Measurements from ENCODE around the gene TRANK1.

The TRANK1 gene

DNA sequence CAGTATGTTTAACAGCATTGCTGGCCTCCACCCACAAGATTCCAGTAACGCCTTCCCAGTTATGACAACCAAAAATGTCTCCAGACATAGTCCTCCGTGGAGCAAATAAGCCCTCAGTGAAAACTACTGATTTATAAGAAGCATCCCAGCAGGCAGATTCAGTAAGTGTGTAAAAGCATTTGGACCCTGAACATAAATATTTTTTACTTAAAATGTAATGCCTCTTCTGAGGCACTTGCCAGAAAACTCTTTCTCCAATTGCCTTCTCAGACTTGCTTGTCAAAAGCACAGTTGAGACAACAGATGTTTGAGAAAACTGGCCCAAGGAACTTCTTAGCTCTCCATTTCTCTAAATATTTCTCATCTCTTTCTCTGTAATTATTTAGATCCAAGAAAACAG lies 148.7 kb downstream of the TRANK1 start:
- DNase-seq (ENCODE audit: low read depth, low spot score): no peak
- ChIA-PET POLR2A (no interaction called here), CTCF (no interaction called here)
- no peak overlapping the region for H3K4me3 ChIP-seq (ENCODE audit: low read depth, low read length)
- TF ChIP-seq, protein P1, sequence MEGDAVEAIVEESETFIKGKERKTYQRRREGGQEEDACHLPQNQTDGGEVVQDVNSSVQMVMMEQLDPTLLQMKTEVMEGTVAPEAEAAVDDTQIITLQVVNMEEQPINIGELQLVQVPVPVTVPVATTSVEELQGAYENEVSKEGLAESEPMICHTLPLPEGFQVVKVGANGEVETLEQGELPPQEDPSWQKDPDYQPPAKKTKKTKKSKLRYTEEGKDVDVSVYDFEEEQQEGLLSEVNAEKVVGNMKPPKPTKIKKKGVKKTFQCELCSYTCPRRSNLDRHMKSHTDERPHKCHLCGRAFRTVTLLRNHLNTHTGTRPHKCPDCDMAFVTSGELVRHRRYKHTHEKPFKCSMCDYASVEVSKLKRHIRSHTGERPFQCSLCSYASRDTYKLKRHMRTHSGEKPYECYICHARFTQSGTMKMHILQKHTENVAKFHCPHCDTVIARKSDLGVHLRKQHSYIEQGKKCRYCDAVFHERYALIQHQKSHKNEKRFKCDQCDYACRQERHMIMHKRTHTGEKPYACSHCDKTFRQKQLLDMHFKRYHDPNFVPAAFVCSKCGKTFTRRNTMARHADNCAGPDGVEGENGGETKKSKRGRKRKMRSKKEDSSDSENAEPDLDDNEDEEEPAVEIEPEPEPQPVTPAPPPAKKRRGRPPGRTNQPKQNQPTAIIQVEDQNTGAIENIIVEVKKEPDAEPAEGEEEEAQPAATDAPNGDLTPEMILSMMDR (IDR thresholded peaks at IDR 0.05; ENCODE audit: insufficient read depth, low read length, missing control alignments): no peak

DNA sequence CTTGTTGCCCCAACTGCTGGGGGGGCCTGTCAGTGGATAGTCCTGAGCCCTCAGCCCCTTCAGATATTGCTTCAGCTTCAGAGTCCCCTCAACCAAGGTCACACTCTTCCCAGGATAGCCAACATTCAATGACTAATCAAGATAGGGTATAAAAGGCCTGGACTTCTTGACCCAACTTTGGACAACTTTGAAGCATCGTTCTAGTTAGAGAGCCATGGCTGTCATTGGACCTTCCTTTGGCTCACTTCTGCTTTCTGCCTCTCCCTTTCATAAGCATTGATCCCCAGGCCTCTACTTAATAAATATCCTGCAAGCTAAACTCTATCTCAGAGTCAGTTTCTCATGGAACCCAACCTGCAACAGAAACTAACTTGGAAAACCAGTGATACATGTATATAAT lies 149.2 kb downstream of the TRANK1 start:
- POLR2A ChIA-PET: no interaction called here
- TF ChIP-seq, protein P1 (IDR thresholded peaks at IDR 0.05; ENCODE audit: insufficient read depth, low read length, missing control alignments): no peak
- CTCF ChIA-PET: no interaction called here
- DNase-seq (ENCODE audit: low read depth, low spot score): no peak
- H3K4me3 ChIP-seq (ENCODE audit: low read depth, low read length): no peak overlapping the region

DNA sequence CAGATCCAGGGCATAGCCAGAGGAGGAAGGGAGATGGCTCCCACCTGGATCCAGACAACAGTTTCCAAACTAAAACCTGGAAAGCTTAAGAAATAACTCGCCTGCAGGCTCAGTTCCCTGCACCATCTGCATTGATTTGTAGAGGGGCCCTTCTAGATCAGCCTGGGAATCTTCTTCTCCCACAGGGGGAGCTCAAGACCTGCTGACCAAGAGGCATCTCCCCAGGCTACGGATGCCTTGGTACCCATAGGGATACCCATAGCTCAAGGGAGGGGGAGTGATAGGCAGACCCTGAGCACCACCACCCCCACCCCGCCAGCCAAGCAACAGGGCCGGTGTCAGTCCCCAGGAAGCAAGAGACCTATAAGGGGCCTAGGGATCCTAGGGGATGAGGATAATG lies 152.5 kb downstream of the TRANK1 start:
- ChIA-PET CTCF (interaction anchor here (0.7 to 2.6 kb wide), 7 partner anchors 16 to 241 kb away, joined by 3 to 24 read pairs (median 4); partner anchors contain the start of gene EPM2AIP1), POLR2A (no interaction called here)
- no peak for DNase-seq (ENCODE audit: low read depth, low spot score)
- H3K4me3 ChIP-seq (ENCODE audit: low read depth, low read length): no peak overlapping the region
- TF ChIP-seq, protein P1 (IDR thresholded peaks at IDR 0.05; ENCODE audit: insufficient read depth, low read length, missing control alignments): peak; percentile 57

DNA sequence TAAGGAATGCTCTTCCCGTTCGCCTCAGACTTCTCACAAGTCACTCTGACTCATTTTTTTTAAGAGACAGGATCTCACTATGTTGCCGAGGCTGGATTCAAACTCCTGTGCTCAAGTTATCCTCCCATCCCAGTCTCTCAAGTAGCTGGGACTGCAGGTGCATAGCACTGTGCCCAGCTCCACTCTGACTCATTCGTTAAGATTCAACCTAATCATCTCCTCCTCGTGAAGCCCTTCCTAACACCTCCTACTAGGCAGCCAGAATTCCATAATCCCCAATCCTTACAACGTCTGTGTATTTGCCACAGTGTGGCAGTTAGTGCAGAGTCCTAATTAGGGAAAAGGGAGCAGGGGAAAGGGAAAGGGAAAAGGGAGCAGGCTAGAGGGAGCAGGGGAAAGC lies 154.1 kb downstream of the TRANK1 start:
- H3K4me3 ChIP-seq (ENCODE audit: low read depth, low read length): no peak overlapping the region
- ChIA-PET CTCF (interaction anchor here (2.6 kb wide), 1 partner anchor 168 kb away, joined by 24 read pairs; no protein-coding TSS in a partner anchor), POLR2A (no interaction called here)
- TF ChIP-seq, protein P1 (IDR thresholded peaks at IDR 0.05; ENCODE audit: insufficient read depth, low read length, missing control alignments): no peak
- DNase-seq (ENCODE audit: low read depth, low spot score): no peak

DNA sequence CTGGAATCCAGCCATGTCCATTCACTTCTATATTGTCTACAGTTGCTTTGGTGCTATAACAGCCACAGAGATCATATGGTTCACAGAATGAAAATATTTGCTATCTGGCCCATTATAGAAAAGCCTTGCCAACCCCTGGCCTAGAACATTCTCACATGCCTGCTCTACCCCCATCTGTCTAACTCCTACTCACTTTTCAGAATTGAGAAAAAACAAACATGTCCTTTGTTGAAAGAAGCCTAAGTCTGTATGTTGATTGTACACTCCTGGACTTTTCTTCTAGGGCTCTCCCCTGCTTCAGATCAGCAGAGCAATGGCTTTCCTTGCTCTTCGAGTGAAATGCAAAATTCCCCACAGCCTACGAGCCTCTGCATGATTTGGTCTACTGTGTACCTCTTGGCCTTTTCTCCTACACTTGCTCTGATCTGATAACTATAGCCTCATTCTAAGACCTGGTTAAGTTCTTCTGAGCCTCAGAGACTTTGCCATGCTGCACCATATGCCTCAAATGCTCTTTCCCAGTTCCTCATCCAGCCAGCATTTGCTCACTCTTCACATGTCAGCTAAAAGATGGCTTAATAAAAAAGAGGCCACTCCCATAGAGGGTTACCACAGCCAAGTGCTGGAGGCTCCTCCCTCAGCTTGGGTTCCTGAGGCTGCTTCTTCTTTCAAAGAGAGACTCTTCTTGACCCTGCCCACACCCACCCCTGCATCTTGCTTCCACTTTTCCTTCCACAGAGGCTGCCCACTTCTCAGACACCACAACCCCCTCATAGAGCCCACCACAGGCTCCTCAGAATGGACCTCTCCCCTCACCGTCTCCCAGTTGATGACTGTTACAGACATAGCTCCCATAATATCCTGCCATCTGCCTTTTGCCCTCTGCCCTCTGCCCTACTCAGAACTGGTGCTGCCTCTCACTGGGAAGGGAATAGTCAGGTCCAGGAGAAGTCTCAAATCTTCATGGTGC lies 157.6 kb downstream of the TRANK1 start:
- no peak overlapping the region for H3K4me3 ChIP-seq (ENCODE audit: low read depth, low read length)
- no peak for DNase-seq (ENCODE audit: low read depth, low spot score)
- TF ChIP-seq, protein P1 (IDR thresholded peaks at IDR 0.05; ENCODE audit: insufficient read depth, low read length, missing control alignments): no peak
- POLR2A ChIA-PET: no interaction called here
- CTCF ChIA-PET: interaction anchor here (0.8 to 1.1 kb wide), 2 partner anchors 161 to 172 kb away, joined by 3 read pairs; no protein-coding TSS in a partner anchor

DNA sequence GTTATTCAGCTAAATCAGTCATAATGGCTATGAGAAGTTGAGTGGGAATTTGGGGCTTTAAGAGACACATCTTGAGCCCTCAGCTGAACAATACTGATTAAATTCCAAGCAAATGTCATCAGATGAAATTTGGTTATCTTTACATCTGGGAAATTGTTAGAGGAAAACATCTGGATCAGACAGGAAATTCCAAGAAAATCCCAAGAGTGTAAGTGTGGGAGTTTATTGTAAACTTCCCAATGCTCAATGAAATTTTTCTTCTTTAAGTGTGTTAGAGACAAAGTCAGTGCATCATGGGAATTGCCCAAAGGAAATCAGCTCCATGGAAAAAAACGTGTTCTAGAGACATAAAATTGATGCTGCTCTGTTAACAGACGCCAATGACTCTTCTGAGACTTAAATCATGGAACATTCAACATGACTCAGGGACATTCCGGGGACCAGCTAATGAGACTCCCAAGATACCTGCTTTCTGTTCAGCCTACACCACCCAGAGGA lies 160.7 kb downstream of the TRANK1 start:
- POLR2A ChIA-PET: no interaction called here
- DNase-seq (ENCODE audit: low read depth, low spot score): no peak

More for the DNA sequence above, 160.7 kb downstream of the TRANK1 start:
- TF ChIP-seq, protein P1 (IDR thresholded peaks at IDR 0.05; ENCODE audit: insufficient read depth, low read length, missing control alignments): no peak
- H3K4me3 ChIP-seq (ENCODE audit: low read depth, low read length): no peak overlapping the region
- CTCF ChIA-PET: no interaction called here

Measured in AG04449 (cell line).